Erythroblast (primary cell): ENCODE data around the gene UBL5.
"Not testable (repeated sequence)": the region's sequence is repeated elsewhere in the genome, so short reads cannot be mapped to it uniquely, and the experiment has no call there.

Experiments
- GATA1 ChIP-seq: IDR thresholded peaks from 2 replicates; pipeline ENCODE4 v1.6.1; 2011; ENCODE audit warnings: low read depth, mild to moderate bottlenecking, control low read depth, low read length, moderate library complexity
- POLR2A ChIP-seq: IDR thresholded peaks from 2 replicates; pipeline ENCODE4 v1.6.1; 2011; ENCODE audit warnings: mild to moderate bottlenecking, low read length

DNA sequence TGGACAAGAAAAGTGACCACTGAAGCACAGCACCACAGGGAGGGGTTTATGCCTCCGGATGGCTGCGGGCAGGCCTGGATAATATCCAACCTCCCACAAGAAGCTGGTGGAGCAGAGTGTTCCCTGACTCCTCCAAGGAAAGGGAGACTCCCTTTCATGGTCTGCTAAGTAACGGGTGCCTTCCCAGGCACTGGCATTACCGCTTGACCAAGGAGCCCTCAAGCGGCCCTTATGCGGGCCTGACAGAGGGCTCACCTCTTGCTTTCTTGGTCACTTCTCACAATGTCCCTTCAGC is 36.7 kb upstream of the UBL5 start:
- TF ChIP-seq POLR2A, GATA1: not testable (repeated sequence)
